ENCODE measurements around the gene SRC.
A peak's percentile ranks its signal among the peaks of the same experiment; 100 is the strongest.

The SRC gene

GRCh38 chr20:37452236-37452635 is 106.3 kb downstream of the SRC start:
- Histone ChIP-seq H3K27ac (no peak overlapping the region), H3K36me3 (no peaks in the 10 kb centered on the region), H3K9me3 (replicated peaks in 1 of 11) (peaks cover 30 to 37% (median 35%) of the 10 kb centered on the region in 11 experiments), H3K27me3 (no peaks in the 10 kb centered on the region), H3K4me1 (peaks cover 0 to 8% (median 0%) of the 10 kb centered on the region in 10 experiments; a peak in 4 of 20 replicates), H3K4me2 (peak overlapping the region in 1 of 11 experiments; percentile 6; a peak in 1 of 22 replicates), H3K9ac (no peak overlapping the region), H3K4me3 (no peak overlapping the region), H4K20me1 (no peaks in the 10 kb centered on the region)
- TF ChIP-seq Cebpa-rat (IDR thresholded peaks at IDR 0.05), result no peak

- no peak overlapping the region for H3K9ac ChIP-seq
- no peaks in the 10 kb centered on the region for H3K36me3 ChIP-seq
- no peak overlapping the region for H3K4me3 ChIP-seq
- peaks cover 0 to 8% (median 0%) of the 10 kb centered on the region in 10 experiments; a peak in 4 of 20 replicates for H3K4me1 ChIP-seq
- no peak for TF ChIP-seq Cebpa-rat (IDR thresholded peaks at IDR 0.05)
- no peaks in the 10 kb centered on the region for H4K20me1 ChIP-seq
- no peak overlapping the region for H3K4me2 ChIP-seq
- no peaks in the 10 kb centered on the region for H3K27me3 ChIP-seq
- no peak overlapping the region for H3K27ac ChIP-seq
- H3K9me3 ChIP-seq (replicated peaks in 1 of 11), result peaks cover 41 to 48% (median 46%) of the 10 kb centered on the region in 11 experiments
Observed at GRCh38 chr20:37453288-37453687, 107.3 kb downstream of the SRC start.

- peaks cover 0 to 8% (median 0%) of the 10 kb centered on the region in 10 experiments; a peak in 4 of 20 replicates for H3K4me1 ChIP-seq
- no peak overlapping the region for H3K9ac ChIP-seq
- H3K36me3 ChIP-seq, result 0 out of 22 replicates have a peak, but pooled peaks cover 0 to 3% (median 0%) of the 10 kb centered on the region in 11 experiments
- no peak overlapping the region for H3K4me3 ChIP-seq
- no peaks in the 10 kb centered on the region for H4K20me1 ChIP-seq
- no peak overlapping the region for H3K4me2 ChIP-seq
- H3K27me3 ChIP-seq, result no peaks in the 10 kb centered on the region
- H3K27ac ChIP-seq, result no peak overlapping the region
- TF ChIP-seq Cebpa-rat (IDR thresholded peaks at IDR 0.05), result no peak
- peaks cover 46 to 53% (median 51%) of the 10 kb centered on the region in 11 experiments for H3K9me3 ChIP-seq (replicated peaks in 1 of 11)
Observed at GRCh38 chr20:37453836-37454235, 107.9 kb downstream of the SRC start.

- Histone ChIP-seq H3K4me2 (no peak overlapping the region), H4K20me1 (no peaks in the 10 kb centered on the region), H3K4me1 (peaks cover 0 to 8% (median 0%) of the 10 kb centered on the region in 10 experiments; a peak in 4 of 20 replicates), H3K9me3 (replicated peaks in 1 of 11) (peaks cover 55 to 63% (median 61%) of the 10 kb centered on the region in 11 experiments), H3K36me3 (0 out of 22 replicates have a peak, but pooled peaks cover 0 to 9% (median 0%) of the 10 kb centered on the region in 11 experiments), H3K27ac (no peak overlapping the region), H3K4me3 (no peak overlapping the region), H3K27me3 (no peaks in the 10 kb centered on the region), H3K9ac (no peak overlapping the region)
- TF ChIP-seq Cebpa-rat (IDR thresholded peaks at IDR 0.05), result no peak
Observed at GRCh38 chr20:37454636-37455385, 108.9 kb downstream of the SRC start.

All from BLaER1 treated with 17β-estradiol and CSF1 and Interleukin-3, amounts not matched to agents 10 nM and 100 nM (cell line).